ENCODE data around the gene STK32B.
A peak's percentile ranks its signal among the peaks of the same experiment; 100 is the strongest.

The STK32B gene

GRCh38 chr4:5479518-5480060 is 428.3 kb downstream of the STK32B start:
- no peak for DNase-seq

- no peak for DNase-seq
Measured at GRCh38 chr4:5488413-5488812, 437.1 kb downstream of the STK32B start.

- DNase-seq, result no peak
Measured at GRCh38 chr4:5489260-5489659, 438.0 kb downstream of the STK32B start.

GRCh38 chr4:5497489-5497888 is 446.2 kb downstream of the STK32B start:
- DNase-seq, result no peak

- no peak for DNase-seq
Measured at GRCh38 chr4:5500165-5500564, 448.9 kb downstream of the STK32B start.

GRCh38 chr4:5503336-5503936 is 452.2 kb downstream of the STK32B start:
- DNase-seq, result peak; percentile 49

GRCh38 chr4:5504486-5504885 is 453.2 kb downstream of the STK32B start:
- DNase-seq, result no peak

GRCh38 chr4:5510504-5510903 is 459.2 kb downstream of the STK32B start:
- no peak for DNase-seq

- DNase-seq, result no peak
Measured at GRCh38 chr4:5511791-5512190, 460.5 kb downstream of the STK32B start.

- DNase-seq, result no peak
Measured at GRCh38 chr4:5515646-5516045, 464.4 kb downstream of the STK32B start.

- no peak for DNase-seq
Measured at GRCh38 chr4:5517372-5517771, 466.1 kb downstream of the STK32B start.

- DNase-seq, result peak; percentile 84
Measured at GRCh38 chr4:5524446-5525299, 473.4 kb downstream of the STK32B start.

GRCh38 chr4:5526080-5526846 is 475.0 kb downstream of the STK32B start:
- DNase-seq, result peak; percentile 54

GRCh38 chr4:5527211-5527610 is 475.9 kb downstream of the STK32B start:
- DNase-seq, result peak; percentile 54

- DNase-seq, result no peak
Measured at GRCh38 chr4:5528031-5528436, 476.8 kb downstream of the STK32B start.

- DNase-seq, result no peak
Measured at GRCh38 chr4:5532100-5532499, 480.8 kb downstream of the STK32B start.

- DNase-seq, result no peak
Measured at GRCh38 chr4:5539584-5539983, 488.3 kb downstream of the STK32B start.

GRCh38 chr4:5541169-5541568 is 489.9 kb downstream of the STK32B start:
- no peak for DNase-seq

- no peak for DNase-seq
Measured at GRCh38 chr4:5543681-5544080, 492.4 kb downstream of the STK32B start.

GRCh38 chr4:5544762-5545161 is 493.5 kb downstream of the STK32B start:
- no peak for DNase-seq

GRCh38 chr4:5545271-5545670 is 494.0 kb downstream of the STK32B start:
- no peak for DNase-seq

- no peak for DNase-seq
Measured at GRCh38 chr4:5547651-5548249, 496.5 kb downstream of the STK32B start.
